GM19372 (cell line): Measurements from ENCODE around the gene BLOC1S3.

Experiments used
- ATAC-seq: cut with Tn5 transposase; IDR thresholded peaks from one replicate; pipeline ENCODE4 v1.9.1; 2021; ENCODE audit warnings: mild to moderate bottlenecking, low read depth, moderate library complexity; ENCODE audit not compliant: unreplicated experiment

The BLOC1S3 gene

GRCh38 chr19:45178262-45179071, at the start of gene BLOC1S3:
TSS of gene BLOC1S3 (plus strand) at chr19:45178784. CDS start at chr19:45179297, 513 bp downstream.
- ATAC-seq, result peak; percentile 78

GRCh38 chr19:45128806-45129205, 49.8 kb upstream of the BLOC1S3 start:
- ATAC-seq, result no peak

GRCh38 chr19:45130236-45130635, 48.3 kb upstream of the BLOC1S3 start:
- no peak for ATAC-seq

- ATAC-seq, result no peak
These were observed 47.5 kb upstream of the BLOC1S3 start for GRCh38 chr19:45130888-45131615.

- ATAC-seq, result no peak
These were observed 44.9 kb upstream of the BLOC1S3 start for GRCh38 chr19:45133661-45134060.

- no peak for ATAC-seq
These were observed 43.3 kb upstream of the BLOC1S3 start for GRCh38 chr19:45135176-45135885.

GRCh38 chr19:45136507-45137178, 41.9 kb upstream of the BLOC1S3 start:
- ATAC-seq, result no peak

- peak; percentile 85 for ATAC-seq
These were observed 41.3 kb upstream of the BLOC1S3 start for GRCh38 chr19:45137179-45137761.

- ATAC-seq, result no peak
These were observed 40.3 kb upstream of the BLOC1S3 start for GRCh38 chr19:45138303-45138751.

GRCh38 chr19:45139286-45140143, 39.1 kb upstream of the BLOC1S3 start:
- ATAC-seq, result no peak

- ATAC-seq, result no peak
These were observed 38.5 kb upstream of the BLOC1S3 start for GRCh38 chr19:45140144-45140503.

- ATAC-seq, result no peak
These were observed 38.1 kb upstream of the BLOC1S3 start for GRCh38 chr19:45140533-45140932.

- no peak for ATAC-seq
These were observed 37.2 kb upstream of the BLOC1S3 start for GRCh38 chr19:45141203-45141900.

GRCh38 chr19:45142016-45142725, 36.4 kb upstream of the BLOC1S3 start:
- no peak for ATAC-seq

GRCh38 chr19:45142726-45143110, 35.9 kb upstream of the BLOC1S3 start:
- no peak for ATAC-seq

GRCh38 chr19:45144431-45145269, 33.9 kb upstream of the BLOC1S3 start:
- ATAC-seq, result no peak
